MM.1S (cell line): ENCODE data around the gene PPP3CB.

Experiments used
- DNase-seq: peaks from one replicate; pipeline ENCODE4 v3.0.0-alpha.2; 2015
- H2AFZ ChIP-seq: fragments of 300-600 bp; sonication (generic); 2 replicates; pipeline ENCODE4 v1.6.0; 2016; ENCODE audit warnings: antibody characterized with exemption, low read length
- H3F3A ChIP-seq: fragments of 300-600 bp; sonication (generic); 2 replicates; pipeline ENCODE4 v1.6.1; 2016; ENCODE audit warnings: mild to moderate bottlenecking, antibody characterized with exemption, low read length, moderate library complexity, mixed read lengths; ENCODE audit not compliant: insufficient read depth
- H3K27ac ChIP-seq: fragments of 300-600 bp; sonication (generic); 2 replicates; pipeline ENCODE4 v1.5.1; 2016; ENCODE audit warnings: mild to moderate bottlenecking, low read length
- H3K27me3 ChIP-seq: fragments of 300-600 bp; sonication (generic); replicated peaks from 2 replicates; pipeline ENCODE4 v1.6.0; 2016; ENCODE audit warnings: low read length; ENCODE audit not compliant: insufficient read depth
- H3K36me3 ChIP-seq: fragments of 300-600 bp; sonication (generic); replicated peaks from 2 replicates; pipeline ENCODE4 v1.6.1; 2016; ENCODE audit warnings: mild to moderate bottlenecking, low read length, mixed read lengths; ENCODE audit not compliant: insufficient read depth
- H3K4me1 ChIP-seq: fragments of 300-600 bp; sonication (generic); 2 replicates; pipeline ENCODE4 v1.6.1; 2016; ENCODE audit warnings: low read length, mixed read lengths
- H3K4me2 ChIP-seq: fragments of 300-600 bp; sonication (generic); 2 replicates; pipeline ENCODE4 v1.6.0; 2016; ENCODE audit warnings: low read depth, low read length
- H3K4me3 ChIP-seq: fragments of 300-600 bp; sonication (generic); 2 replicates; pipeline ENCODE4 v1.5.1; 2016; ENCODE audit warnings: low read length, mixed read lengths
- H3K79me2 ChIP-seq: fragments of 300-600 bp; sonication (generic); 2 replicates; pipeline ENCODE4 v1.6.1; 2016; ENCODE audit warnings: mixed run types, low read length, mixed read lengths
- H3K9ac ChIP-seq: fragments of 300-600 bp; sonication (generic); 2 replicates; pipeline ENCODE4 v1.6.1; 2016; ENCODE audit warnings: low read length, mixed read lengths
- H3K9me2 ChIP-seq: fragments of 300-600 bp; sonication (generic); replicated peaks from 2 replicates; pipeline ENCODE4 v1.6.1; 2016; ENCODE audit warnings: mild to moderate bottlenecking, low read length, mixed read lengths; ENCODE audit not compliant: insufficient read depth
- H3K9me3 ChIP-seq: fragments of 300-600 bp; sonication (generic); replicated peaks from 2 replicates; pipeline ENCODE4 v1.6.1; 2016; ENCODE audit warnings: mild to moderate bottlenecking, low read length, mixed read lengths; ENCODE audit not compliant: insufficient read depth
- H4K20me1 ChIP-seq: fragments of 300-600 bp; sonication (generic); 2 replicates; pipeline ENCODE4 v1.6.1; 2016; ENCODE audit warnings: mild to moderate bottlenecking, low read length, moderate library complexity, mixed read lengths; ENCODE audit not compliant: insufficient read depth
- EZH2 ChIP-seq: fragments of 300-600 bp; sonication (generic); optimal IDR thresholded peaks from 2 replicates; pipeline ENCODE3; 2017; ENCODE audit warnings: low read depth, mild to moderate bottlenecking, antibody characterized with exemption, low read length, mixed read lengths
- EZH2phosphoT487 ChIP-seq: fragments of 300-600 bp; sonication (generic); IDR thresholded peaks from 2 replicates; pipeline ENCODE4 v1.6.1; 2018; ENCODE audit warnings: antibody characterized with exemption, low read length
- TF ChIP-seq, protein P1 (sequence below): fragments of 300-600 bp; sonication (generic); IDR thresholded peaks from 2 replicates; pipeline ENCODE4 v1.5.1; 2016; ENCODE audit warnings: antibody characterized with exemption, low read length, mixed read lengths

PPP3CB gene

DNA sequence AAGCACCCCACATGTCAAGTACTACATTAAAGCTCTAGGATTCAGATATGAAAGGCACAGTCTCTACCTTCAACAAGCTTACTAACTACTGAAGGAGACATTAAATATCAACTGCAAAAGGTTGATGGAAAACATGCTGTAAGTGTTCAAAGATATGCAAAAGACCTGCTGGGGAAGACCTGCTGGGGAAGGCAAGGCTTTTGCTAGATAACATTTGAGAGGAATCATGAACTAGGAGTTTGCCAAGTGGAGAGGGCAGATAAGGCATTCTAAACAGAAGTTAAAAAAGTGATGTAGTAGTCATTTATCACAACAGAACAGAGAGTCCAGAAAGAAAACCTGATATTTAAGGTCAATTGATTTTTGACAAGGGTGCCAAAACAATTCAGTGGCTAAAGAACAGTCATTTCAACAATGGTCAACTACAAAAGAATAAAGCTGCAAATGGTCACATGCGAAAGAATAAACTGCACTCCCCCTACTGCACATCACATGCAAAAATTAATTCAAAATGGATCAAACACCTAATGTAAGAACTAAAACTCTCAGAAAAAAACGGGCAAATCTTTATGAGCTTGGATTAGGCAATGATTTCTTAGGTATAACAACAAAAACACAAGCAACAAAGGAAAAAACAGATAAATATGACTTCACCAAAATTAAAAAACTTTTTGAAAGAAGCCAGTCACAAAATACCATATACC, 39.5 kb downstream of the PPP3CB start:
- H3K9me2 ChIP-seq = no peaks in the 10 kb centered on the region
- no peak overlapping the region for H3K4me3 ChIP-seq
- no peaks in the 10 kb centered on the region for H3K4me1 ChIP-seq
- H3K79me2 ChIP-seq = no peaks in the 10 kb centered on the region
- no peak overlapping the region for H3K9ac ChIP-seq
- H4K20me1 ChIP-seq = no peaks in the 10 kb centered on the region
- TF ChIP-seq EZH2 (no peak), EZH2phosphoT487 (no peak)
- TF ChIP-seq, protein P1, sequence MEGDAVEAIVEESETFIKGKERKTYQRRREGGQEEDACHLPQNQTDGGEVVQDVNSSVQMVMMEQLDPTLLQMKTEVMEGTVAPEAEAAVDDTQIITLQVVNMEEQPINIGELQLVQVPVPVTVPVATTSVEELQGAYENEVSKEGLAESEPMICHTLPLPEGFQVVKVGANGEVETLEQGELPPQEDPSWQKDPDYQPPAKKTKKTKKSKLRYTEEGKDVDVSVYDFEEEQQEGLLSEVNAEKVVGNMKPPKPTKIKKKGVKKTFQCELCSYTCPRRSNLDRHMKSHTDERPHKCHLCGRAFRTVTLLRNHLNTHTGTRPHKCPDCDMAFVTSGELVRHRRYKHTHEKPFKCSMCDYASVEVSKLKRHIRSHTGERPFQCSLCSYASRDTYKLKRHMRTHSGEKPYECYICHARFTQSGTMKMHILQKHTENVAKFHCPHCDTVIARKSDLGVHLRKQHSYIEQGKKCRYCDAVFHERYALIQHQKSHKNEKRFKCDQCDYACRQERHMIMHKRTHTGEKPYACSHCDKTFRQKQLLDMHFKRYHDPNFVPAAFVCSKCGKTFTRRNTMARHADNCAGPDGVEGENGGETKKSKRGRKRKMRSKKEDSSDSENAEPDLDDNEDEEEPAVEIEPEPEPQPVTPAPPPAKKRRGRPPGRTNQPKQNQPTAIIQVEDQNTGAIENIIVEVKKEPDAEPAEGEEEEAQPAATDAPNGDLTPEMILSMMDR = no peak
- DNase-seq = no peak
- no peaks in the 10 kb centered on the region for H3K9me3 ChIP-seq
- H3F3A ChIP-seq = no peaks in the 10 kb centered on the region
- H2AFZ ChIP-seq = no peak overlapping the region
- H3K27ac ChIP-seq = no peak overlapping the region
- H3K36me3 ChIP-seq = no peaks in the 10 kb centered on the region
- H3K27me3 ChIP-seq = no peaks in the 10 kb centered on the region
- H3K4me2 ChIP-seq = no peak overlapping the region

DNA sequence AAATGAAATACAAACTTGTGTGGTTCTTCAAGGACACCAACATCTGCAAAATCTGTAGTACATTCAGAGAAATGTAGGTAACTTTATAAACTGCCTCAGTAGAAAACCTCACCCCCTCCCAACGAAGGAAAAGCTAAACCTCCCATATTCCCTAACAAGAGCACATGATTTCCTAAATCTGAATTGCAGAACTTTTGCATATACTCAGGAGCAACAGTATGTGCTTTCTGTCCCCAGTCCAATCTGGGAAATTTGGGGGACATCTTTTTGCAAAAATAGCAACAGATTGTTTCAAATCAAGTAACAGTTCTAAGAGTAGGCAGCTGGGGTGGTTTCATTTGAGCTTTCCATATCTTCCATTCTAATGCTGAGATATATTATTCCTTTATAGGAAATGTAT, 46.7 kb downstream of the PPP3CB start:
- Histone ChIP-seq H4K20me1 (no peaks in the 10 kb centered on the region), H3K9ac (no peak overlapping the region), H3K9me2 (no peaks in the 10 kb centered on the region), H3K9me3 (no peaks in the 10 kb centered on the region), H3F3A (no peaks in the 10 kb centered on the region), H3K27ac (no peak overlapping the region), H3K79me2 (no peaks in the 10 kb centered on the region), H2AFZ (no peak overlapping the region), H3K4me1 (no peaks in the 10 kb centered on the region), H3K36me3 (no peaks in the 10 kb centered on the region), H3K27me3 (no peaks in the 10 kb centered on the region), H3K4me3 (no peak overlapping the region), H3K4me2 (no peak overlapping the region)
- no peak for DNase-seq
- TF ChIP-seq EZH2 = no peak
- no peak for TF ChIP-seq EZH2phosphoT487
- TF ChIP-seq, protein P1 = no peak

DNA sequence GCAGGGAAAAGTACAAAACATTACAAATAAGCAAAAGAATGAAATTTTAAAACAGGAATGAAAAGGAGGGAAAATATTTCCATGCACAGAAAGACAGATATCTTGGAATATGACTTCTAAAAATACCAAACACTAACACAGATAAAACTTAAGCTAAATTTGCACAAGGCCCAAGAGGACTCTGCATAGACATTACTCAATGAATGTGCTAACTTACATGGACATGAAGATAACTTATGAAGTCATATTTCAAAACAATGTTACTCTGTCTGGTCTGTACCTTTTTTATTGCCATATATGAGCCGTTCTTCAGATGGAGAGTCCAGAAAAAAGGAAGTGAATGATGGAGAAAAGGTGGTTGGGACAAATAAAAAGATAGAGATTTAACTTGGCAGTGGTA, 47.4 kb downstream of the PPP3CB start:
- H3K36me3 ChIP-seq = no peaks in the 10 kb centered on the region
- H3K27ac ChIP-seq = no peak overlapping the region
- no peak overlapping the region for H2AFZ ChIP-seq
- no peaks in the 10 kb centered on the region for H3K4me1 ChIP-seq
- no peaks in the 10 kb centered on the region for H3K9me3 ChIP-seq
- no peaks in the 10 kb centered on the region for H4K20me1 ChIP-seq
- no peak overlapping the region for H3K9ac ChIP-seq
- no peak overlapping the region for H3K4me2 ChIP-seq
- H3F3A ChIP-seq = no peaks in the 10 kb centered on the region
- DNase-seq = no peak
- H3K4me3 ChIP-seq = no peak overlapping the region
- H3K79me2 ChIP-seq = no peaks in the 10 kb centered on the region
- no peaks in the 10 kb centered on the region for H3K27me3 ChIP-seq
- H3K9me2 ChIP-seq = no peaks in the 10 kb centered on the region
- no peak for TF ChIP-seq EZH2phosphoT487
- TF ChIP-seq, protein P1 = no peak
- no peak for TF ChIP-seq EZH2
